GM19452 (cell line): ENCODE data around the gene MS4A18.

Source experiments
- ATAC-seq: cut with Tn5 transposase; IDR thresholded peaks from one replicate; pipeline ENCODE4 v1.9.1; 2021; ENCODE audit not compliant: unreplicated experiment

The MS4A18 gene

DNA sequence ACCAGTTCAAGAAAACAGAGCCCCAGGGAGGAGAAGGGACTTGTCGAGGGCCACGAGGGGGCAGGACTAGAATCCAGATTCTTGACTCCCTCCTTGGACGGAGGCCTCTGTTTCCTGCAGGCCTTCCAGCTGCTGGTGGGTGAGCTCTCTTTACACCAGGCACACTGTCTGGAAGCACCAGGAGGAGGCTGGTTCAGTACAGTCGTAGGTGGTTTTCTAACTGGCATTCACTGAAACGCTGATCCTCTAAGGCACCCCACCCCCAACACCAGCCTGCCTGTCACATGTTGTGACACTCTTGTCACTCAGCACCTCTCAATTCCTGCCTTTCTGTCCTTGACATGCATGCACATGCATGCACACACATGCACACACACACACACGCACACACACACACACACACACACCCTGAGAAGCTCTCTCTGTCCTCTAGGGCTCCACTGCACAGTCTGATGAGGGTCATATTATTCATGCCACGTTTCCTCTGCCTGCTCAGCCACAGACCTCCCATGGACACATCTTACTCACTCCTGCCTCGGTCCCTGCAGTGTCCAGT, 61.4 kb downstream of the MS4A18 start:
- ATAC-seq = no peak

DNA sequence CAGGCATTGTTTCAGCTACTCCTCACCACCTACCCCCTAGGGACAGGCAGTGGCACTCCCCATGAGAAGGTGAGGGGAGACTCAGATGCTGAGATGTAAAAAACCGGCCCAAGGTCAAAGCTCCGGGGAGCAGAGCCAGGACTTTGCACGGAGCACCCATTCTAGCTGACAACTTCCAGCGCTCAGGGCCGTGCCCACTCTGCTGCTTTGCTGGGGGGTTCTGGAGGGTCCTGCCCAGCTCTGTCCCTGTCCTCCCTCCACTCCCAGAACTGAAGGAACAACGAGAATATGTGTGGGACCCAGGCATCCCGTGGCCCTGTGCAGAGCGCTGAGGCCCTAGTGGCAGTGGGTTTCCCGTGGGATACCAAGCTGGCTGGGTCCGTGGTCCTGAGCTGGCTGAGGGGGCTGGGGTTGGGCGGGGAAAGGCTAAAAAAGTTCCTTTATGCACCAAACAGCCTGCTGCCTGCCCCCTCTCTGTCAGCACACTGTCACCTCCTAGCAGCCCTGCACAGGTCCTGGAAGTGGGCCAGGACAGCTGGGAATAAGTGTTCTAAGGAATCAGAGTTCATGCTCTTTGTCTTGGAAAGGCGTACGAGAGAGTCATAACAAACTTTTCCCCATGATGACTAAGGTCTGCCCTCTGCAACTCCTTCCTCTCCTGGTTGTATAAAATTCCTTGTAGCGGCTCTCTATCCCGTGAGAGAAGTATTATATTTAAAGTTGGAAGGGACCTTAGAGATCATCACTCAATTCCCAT, 62.5 kb downstream of the MS4A18 start:
- no peak for ATAC-seq

DNA sequence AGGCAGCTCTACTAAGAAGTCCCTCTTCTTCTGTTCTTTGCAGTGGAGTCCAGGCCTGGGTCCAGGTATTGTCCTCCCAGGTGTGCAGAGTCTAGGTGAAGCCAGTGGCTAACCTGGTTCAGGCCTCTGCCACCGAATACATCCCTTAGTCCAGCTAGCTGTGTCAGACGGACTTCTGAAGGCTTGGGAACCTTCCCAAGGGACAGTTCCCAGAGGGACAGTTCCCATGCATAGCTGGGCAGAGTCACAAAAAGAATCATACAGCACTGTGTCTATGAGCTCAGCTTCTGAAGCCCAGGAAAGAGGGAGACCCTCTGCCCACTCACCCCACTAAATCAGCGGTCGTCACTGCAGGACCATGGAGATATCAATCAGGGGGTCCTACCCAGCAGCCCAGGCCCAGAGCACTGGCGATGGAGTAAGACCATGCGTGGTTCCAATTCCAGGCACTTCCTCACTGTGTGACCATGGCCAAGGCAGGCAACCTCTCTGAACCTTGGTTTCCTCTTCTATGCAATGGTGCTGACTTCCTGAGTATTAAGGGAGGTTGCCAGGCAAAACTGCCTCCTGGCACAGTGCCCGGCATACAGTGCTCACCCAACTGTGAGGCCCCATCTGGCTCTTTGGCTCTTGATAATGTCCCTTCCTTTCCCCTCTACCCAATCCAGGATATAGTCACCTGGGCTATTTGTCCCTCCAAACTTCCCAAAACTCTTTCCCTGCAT, 64.0 kb downstream of the MS4A18 start:
- no peak for ATAC-seq

DNA sequence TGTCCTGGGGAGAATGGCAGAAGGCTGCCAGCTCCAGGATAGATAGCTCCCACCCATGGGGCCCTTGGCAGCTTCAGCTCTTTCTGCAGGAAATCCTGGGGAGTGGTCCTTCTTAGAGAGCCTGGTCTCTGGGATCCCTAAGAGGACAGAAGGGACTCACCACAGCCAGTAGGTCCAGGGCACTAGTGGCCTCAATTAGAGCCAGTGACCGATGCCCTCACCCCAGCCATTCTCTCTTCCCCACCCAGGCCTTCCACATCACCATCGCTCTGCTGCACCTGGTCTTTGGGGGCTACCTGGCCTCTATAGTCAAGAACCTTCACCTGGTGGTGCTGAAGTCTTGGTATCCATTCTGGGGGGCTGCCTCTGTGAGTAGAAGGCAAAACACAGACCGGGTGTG, 66.2 kb downstream of the MS4A18 start:
- ATAC-seq = no peak

DNA sequence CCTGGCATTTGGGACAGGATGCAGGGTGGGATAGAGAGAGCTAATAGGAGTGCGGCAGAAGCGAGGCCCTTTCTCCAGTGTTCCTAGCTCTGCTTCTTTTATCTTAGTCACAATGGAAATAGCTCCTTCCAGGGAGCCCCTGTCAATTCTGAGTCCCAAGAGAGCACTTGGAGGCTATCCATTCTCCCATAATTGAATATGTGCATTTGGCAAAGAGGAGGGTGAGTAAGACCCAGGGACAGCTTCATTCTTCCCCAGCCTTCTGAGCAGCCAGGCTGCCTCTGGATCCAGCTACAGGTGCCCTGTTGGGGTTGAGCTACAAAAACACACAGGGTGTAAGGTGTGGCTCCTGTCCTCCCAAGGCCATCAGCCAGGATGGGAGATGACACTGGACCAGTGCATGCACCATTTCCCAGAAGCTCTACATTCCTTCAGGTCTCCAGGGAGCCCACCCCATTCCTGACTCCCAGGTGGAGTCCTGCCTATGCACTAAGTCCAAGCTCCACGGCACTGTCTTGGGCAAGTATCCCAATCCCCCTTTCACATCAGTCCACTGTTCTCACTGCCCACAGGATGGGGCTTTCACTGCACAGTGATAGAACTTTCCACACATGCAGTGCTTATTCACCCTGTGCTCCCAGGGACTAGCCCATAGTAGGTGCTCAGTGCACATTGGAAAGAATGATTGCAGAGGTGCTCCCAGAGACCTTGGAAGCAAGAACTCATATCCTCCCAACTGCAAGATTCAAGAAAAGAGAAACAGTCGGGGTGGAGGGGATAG, 66.8 kb downstream of the MS4A18 start:
- ATAC-seq = no peak

DNA sequence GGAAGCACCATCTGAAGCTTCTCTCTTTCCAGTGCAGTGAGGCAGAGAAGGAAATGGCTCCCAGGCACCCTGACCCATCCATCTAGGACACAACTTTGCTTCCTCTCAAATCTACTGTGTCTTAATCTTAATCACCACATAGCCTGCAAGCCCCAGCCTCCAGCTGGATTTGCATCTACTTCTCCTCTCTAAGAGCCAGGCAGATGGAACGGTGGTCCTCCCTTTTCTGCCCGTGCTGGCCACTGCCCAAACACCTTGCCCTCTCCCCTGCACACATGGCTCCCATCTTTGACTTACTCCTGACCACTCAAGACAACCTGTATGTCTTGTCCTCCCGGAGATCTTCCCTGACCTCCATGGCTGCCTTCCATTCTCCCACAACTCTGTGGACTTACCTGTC, 68.0 kb downstream of the MS4A18 start:
- no peak for ATAC-seq
